Mesothelial cell of epicardium (in vitro differentiated cells): ENCODE results near the gene METTL13. TPM values are rescaled to one million over a fixed set of nuclear protein-coding genes. Genes with fewer than 3 reads are reported as not detected.
A peak's percentile ranks its signal among the peaks of the same experiment; 100 is the strongest.

Experiments
- DNase-seq, 2 experiments: peaks; one replicate each; pipeline ENCODE4 v3.0.0; 2021; ENCODE audit warnings: low spot score in 2 of 2; ENCODE audit not compliant: unreplicated experiment in 2 of 2
- H3K27ac Mint-ChIP-seq: 2 replicates; pipeline ENCODE4 v1.8.0; 2021; ENCODE audit warnings: mixed read lengths
- H3K27me3 Mint-ChIP-seq: 2 replicates; pipeline ENCODE4 v1.8.0; 2021; ENCODE audit warnings: low read depth, mixed read lengths
- H3K36me3 Mint-ChIP-seq: 2 replicates; pipeline ENCODE4 v1.8.0; 2021; ENCODE audit warnings: mixed read lengths
- H3K4me1 Mint-ChIP-seq: 2 replicates; pipeline ENCODE4 v1.8.0; 2021; ENCODE audit warnings: mixed read lengths
- H3K4me3 Mint-ChIP-seq: 2 replicates; pipeline ENCODE4 v1.8.0; 2021; ENCODE audit warnings: mild to moderate bottlenecking, moderate library complexity, mixed read lengths
- H3K9me3 Mint-ChIP-seq: 2 replicates; pipeline ENCODE4 v1.8.0; 2021; ENCODE audit warnings: mixed read lengths
- total RNA-seq: library from RNA; stranded (reverse); gene quantifications from 3 replicates; pipeline ENCODE4 v1.2.1, GENCODE V29; 2021
- TF ChIP-seq, protein P1 (sequence below): fragments of 200-600 bp; sonication (generic); IDR thresholded peaks from one replicate; pipeline ENCODE4 v1.5.0; 2021; ENCODE audit warnings: antibody characterized with exemption; ENCODE audit not compliant: unreplicated experiment

METTL13 gene
- total RNA-seq, 1 donor from 2014 or later = 27.4 TPM

DNA sequence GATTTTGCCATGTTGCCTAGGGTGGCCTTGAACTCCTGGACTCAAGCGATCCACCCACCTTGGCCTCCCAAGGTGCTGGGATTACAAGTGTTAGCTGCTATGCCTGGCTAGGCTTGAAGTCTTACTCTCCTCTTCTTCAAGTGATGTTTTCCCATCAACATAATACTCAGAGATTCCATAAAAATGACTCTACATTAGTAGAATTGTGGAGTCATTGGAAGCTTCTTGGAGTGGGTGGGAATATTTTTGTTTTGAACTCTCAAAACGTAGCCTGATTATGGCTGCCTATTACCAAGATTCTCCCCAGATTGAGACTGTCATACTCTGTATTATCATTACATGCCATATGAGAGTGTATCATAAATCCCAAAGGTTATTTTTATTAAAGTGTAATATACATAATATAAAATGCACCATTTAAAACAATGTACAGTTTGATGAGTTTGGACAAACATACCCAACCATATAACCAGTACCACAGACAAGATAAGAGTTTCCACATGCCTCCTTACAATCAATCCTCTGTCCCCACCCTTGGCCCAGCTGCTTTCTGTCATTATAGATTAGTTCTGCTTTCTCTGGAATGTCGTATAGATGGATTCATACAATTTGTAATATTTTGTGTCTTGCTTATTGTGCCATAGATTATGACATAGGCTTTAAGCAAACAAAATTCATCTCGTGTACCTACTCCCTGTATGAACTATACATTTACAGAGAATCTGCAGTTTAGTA is 51.8 kb downstream of the METTL13 start:
- H3K36me3 Mint-ChIP-seq = no peaks in the 10 kb centered on the region
- no peak overlapping the region for H3K4me3 Mint-ChIP-seq
- no peak overlapping the region for H3K27ac Mint-ChIP-seq
- peaks cover 6% of the 10 kb centered on the region for H3K9me3 Mint-ChIP-seq
- H3K27me3 Mint-ChIP-seq = peaks cover 1% of the 10 kb centered on the region
- no peak for DNase-seq
- TF ChIP-seq, protein P1, sequence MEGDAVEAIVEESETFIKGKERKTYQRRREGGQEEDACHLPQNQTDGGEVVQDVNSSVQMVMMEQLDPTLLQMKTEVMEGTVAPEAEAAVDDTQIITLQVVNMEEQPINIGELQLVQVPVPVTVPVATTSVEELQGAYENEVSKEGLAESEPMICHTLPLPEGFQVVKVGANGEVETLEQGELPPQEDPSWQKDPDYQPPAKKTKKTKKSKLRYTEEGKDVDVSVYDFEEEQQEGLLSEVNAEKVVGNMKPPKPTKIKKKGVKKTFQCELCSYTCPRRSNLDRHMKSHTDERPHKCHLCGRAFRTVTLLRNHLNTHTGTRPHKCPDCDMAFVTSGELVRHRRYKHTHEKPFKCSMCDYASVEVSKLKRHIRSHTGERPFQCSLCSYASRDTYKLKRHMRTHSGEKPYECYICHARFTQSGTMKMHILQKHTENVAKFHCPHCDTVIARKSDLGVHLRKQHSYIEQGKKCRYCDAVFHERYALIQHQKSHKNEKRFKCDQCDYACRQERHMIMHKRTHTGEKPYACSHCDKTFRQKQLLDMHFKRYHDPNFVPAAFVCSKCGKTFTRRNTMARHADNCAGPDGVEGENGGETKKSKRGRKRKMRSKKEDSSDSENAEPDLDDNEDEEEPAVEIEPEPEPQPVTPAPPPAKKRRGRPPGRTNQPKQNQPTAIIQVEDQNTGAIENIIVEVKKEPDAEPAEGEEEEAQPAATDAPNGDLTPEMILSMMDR = no peak
- no peaks in the 10 kb centered on the region for H3K4me1 Mint-ChIP-seq

DNA sequence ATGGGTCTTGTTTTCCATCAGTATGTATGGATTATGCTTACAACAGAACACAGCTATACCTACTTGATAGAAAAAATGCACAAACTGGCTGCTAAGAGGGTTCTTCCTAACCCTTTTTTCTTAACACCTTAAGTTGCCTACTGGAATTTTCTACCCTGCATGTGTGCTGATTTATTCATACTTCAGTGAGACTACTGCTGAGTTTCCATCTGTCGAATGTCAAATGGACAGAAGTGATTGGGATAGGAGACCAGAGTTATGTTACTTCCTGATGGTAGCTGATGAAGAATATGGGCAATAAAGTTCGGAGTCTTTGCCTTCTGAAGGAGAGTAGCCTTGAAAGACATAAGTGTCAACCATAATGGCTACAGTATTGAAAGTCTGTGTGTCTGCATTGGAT is 53.4 kb downstream of the METTL13 start:
- Mint-ChIP-seq H3K36me3 (no peaks in the 10 kb centered on the region), H3K4me1 (no peaks in the 10 kb centered on the region), H3K27ac (no peak overlapping the region), H3K27me3 (peaks cover 10% of the 10 kb centered on the region), H3K9me3 (no peaks in the 10 kb centered on the region), H3K4me3 (no peak overlapping the region)
- no peak for DNase-seq
- TF ChIP-seq, protein P1 = no peak

DNA sequence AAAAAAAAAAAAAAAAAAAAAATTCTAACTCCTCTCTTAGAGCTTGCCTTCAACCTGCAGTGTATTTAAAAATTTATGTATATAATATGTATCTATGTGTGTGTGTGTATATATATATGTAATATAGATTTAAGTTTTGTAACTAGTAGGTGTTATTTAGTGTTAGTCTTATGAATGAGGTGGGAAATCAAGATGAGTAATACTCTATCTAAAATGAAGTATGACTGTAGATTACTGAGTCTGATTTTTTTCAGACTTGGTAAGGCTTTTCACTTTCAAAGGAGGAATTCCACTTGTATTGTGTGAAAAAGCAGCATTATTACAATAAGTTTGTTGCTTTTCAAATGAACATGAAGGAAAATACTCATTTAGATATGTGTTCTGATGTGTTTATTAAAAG is 54.4 kb downstream of the METTL13 start:
- Mint-ChIP-seq H3K36me3 (no peaks in the 10 kb centered on the region), H3K4me1 (peaks cover 4% of the 10 kb centered on the region), H3K27ac (no peak overlapping the region), H3K9me3 (no peaks in the 10 kb centered on the region), H3K27me3 (peaks cover 21% of the 10 kb centered on the region), H3K4me3 (no peak overlapping the region)
- TF ChIP-seq, protein P1 = no peak
- DNase-seq = no peak

DNA sequence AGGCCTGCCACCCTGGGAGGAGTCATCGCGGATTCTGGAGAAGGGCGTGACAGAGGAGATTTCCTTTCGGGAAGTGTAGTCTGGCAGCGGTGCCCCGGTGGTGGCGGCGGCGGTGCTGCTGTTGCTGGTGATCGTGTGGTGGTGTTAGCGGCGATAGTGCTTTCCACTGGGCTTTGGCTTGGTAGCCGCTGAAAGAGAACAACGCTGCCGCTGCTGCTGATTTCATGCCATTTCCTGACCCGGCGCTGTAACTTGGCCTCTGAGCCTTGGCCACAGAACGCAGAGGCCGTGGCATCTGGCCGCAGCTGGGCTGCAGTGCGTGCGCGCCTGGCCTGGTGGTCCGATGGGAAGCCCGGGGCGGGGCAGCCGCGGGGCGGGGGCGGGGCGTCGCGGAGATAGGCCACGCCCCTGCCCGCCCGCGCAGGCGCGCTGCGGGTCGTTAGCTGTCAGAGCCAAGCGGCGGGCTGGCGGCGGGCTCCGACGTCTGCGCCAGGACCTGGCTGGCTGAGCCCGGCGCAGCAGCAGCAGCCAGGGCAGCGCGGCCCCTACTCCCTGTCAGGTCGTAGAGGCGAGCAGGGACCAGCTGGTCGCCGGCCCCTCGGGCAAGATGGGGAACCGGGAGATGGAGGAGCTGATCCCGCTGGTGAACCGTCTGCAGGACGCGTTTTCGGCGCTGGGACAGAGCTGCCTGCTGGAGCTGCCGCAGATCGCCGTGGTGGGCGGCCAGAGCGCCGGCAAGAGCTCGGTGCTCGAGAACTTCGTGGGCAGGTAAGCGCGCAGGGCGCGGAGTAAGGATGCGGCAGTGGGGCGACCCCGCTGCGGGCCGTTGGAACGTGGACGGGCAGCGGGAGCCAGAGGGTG is 59.8 kb downstream of the METTL13 start, which contains the start of gene DNM3:
Gene DNM3 (plus strand): TSS at position 449 of the 861 bp plus-strand sequence. CDS start 159 bp downstream, at position 608.
- Mint-ChIP-seq H3K4me1 (peaks cover 17% of the 10 kb centered on the region), H3K9me3 (no peaks in the 10 kb centered on the region), H3K36me3 (no peaks in the 10 kb centered on the region), H3K4me3 (peak within 1 kb of the TSS; percentile 79), H3K27me3 (peaks cover 54% of the 10 kb centered on the region), H3K27ac (no peak within 1 kb of the TSS)
- peak; percentile 79 to 88 for DNase-seq
- TF ChIP-seq, protein P1 = no peak

DNA sequence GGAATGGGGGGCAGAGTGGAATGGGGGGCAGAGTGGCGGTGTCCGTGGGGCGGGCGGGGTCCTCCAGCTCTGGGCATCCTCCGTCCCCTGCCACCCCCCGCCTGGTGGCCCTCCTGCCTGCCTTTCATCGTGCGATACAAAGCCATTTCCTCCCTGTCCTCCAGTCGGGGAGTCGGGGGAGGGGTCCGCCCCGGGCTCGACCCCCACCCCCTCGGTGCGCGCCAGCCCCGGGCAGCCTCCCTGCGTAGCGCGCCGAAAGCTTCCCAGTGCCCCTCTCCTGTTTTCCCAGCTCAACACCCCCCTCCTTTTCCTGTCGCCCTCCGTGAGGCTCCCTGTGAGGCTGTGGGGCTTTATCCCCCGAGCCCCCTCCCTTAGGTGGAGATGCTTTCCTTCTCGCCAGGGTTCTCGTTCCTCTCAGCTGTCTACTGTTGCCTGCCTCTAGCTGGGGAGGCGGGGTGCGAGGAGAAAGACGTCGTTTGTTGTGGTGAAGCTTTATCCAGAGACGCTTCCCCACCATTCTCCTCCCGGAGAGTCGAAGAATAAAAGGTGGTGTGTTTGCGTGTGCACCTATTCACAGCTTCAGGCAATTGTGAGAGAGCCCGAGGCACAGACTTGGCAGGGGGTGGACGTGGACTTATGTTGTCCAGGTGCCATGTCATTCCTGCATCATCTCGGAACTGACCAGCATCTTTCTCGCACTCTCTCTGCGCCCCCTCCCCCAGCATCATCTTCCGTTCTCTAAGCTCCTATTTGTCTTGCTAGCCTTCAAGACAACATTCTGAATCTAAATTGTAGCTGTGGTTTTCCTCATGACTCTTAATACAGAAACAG is 60.7 kb downstream of the METTL13 start:
- TF ChIP-seq, protein P1 = no peak
- peaks cover 17% of the 10 kb centered on the region for H3K4me1 Mint-ChIP-seq
- H3K27ac Mint-ChIP-seq = no peak overlapping the region
- peak overlapping the region; percentile 79 for H3K4me3 Mint-ChIP-seq
- no peak for DNase-seq
- no peaks in the 10 kb centered on the region for H3K9me3 Mint-ChIP-seq
- no peaks in the 10 kb centered on the region for H3K36me3 Mint-ChIP-seq
- H3K27me3 Mint-ChIP-seq = peaks cover 52% of the 10 kb centered on the region
